Ascending aorta (tissue), 2 donors: ENCODE measurements around the gene FBRSL1. TPM values are rescaled to one million over a fixed set of nuclear protein-coding genes. Genes with fewer than 3 reads are reported as not detected.

Experiments used
- DNase-seq, 2 donors: peaks; one replicate each; pipeline ENCODE4 v3.0.0-alpha.2; 2019; ENCODE audit warnings: low spot score in 2 of 2
- H3K27ac ChIP-seq, 2 donors: fragments of 200-600 bp; sonication (generic); one replicate each; pipeline ENCODE4 v1.5.1; 2016 to 2017; ENCODE audit warnings: mild to moderate bottlenecking in 1 of 2
- H3K27me3 ChIP-seq: fragments of 200-600 bp; sonication (generic); one replicate; pipeline ENCODE4 v1.5.1; 2017
- H3K36me3 ChIP-seq, 2 donors: fragments of 200-600 bp; sonication (generic); one replicate each; pipeline ENCODE4 v1.5.1; 2016
- H3K4me1 ChIP-seq, 2 donors: fragments of 200-600 bp; sonication (generic); one replicate each; pipeline ENCODE4 v1.5.1; 2016 to 2017; ENCODE audit warnings: mild to moderate bottlenecking in 1 of 2
- H3K4me3 ChIP-seq, 2 donors: fragments of 200-600 bp; sonication (generic); one replicate each; pipeline ENCODE4 v1.5.1; 2016 to 2017; ENCODE audit warnings: mild to moderate bottlenecking in 1 of 2
- H3K9me3 ChIP-seq, 2 donors: fragments of 200-600 bp; sonication (generic); one replicate each; pipeline ENCODE4 v1.5.1; 2016
- CTCF ChIP-seq, 3 experiments: fragments of 200-600 bp in 2 of 3; fragments of 450-650 bp in 1 of 3; sonication (generic) in 2 of 3; IDR thresholded peaks; one replicate each; pipeline ENCODE4 v1.5.1; 2016 to 2019; ENCODE audit warnings: antibody characterized with exemption in 3 of 3, mild to moderate bottlenecking in 1 of 3, moderate library complexity in 1 of 3
- intact Hi-C: fragments of 100-400 bp; cut with DNase I; formaldehyde crosslinking; loops from one replicate; pipeline ENCODE4 v1.15.1; 2023
- total RNA-seq: library from RNA; depleted of rRNA; stranded (reverse); fragments of >200 nt; gene quantifications from one replicate; pipeline ENCODE4 v1.1.0, GENCODE V29; 2016

The FBRSL1 gene
- total RNA-seq, 1 donor from 2014 or later, result 40.7 TPM

- DNase-seq, result no peak
- Histone ChIP-seq H3K36me3 (no peaks in the 10 kb centered on the region), H3K27ac (no peak overlapping the region), H3K4me3 (no peak overlapping the region), H3K27me3 (no peaks in the 10 kb centered on the region), H3K4me1 (peaks cover 10 to 39% of the 10 kb centered on the region in 2 donors), H3K9me3 (no peaks in the 10 kb centered on the region)
- intact Hi-C loops, result no loop called here
- TF ChIP-seq CTCF (IDR thresholded peaks at IDR 0.05), result no peak
These were observed 3.0 kb downstream of the FBRSL1 start for GRCh38 chr12:132492951-132493350.

GRCh38 chr12:132493482-132494178 is 3.7 kb downstream of the FBRSL1 start:
- Histone ChIP-seq H3K4me3 (no peak overlapping the region), H3K27me3 (no peaks in the 10 kb centered on the region), H3K4me1 (peaks cover 10 to 39% of the 10 kb centered on the region in 2 donors), H3K36me3 (no peaks in the 10 kb centered on the region), H3K27ac (no peak overlapping the region), H3K9me3 (no peaks in the 10 kb centered on the region)
- intact Hi-C loops, result no loop called here
- DNase-seq, result no peak
- TF ChIP-seq CTCF (IDR thresholded peaks at IDR 0.05), result no peak

DNA sequence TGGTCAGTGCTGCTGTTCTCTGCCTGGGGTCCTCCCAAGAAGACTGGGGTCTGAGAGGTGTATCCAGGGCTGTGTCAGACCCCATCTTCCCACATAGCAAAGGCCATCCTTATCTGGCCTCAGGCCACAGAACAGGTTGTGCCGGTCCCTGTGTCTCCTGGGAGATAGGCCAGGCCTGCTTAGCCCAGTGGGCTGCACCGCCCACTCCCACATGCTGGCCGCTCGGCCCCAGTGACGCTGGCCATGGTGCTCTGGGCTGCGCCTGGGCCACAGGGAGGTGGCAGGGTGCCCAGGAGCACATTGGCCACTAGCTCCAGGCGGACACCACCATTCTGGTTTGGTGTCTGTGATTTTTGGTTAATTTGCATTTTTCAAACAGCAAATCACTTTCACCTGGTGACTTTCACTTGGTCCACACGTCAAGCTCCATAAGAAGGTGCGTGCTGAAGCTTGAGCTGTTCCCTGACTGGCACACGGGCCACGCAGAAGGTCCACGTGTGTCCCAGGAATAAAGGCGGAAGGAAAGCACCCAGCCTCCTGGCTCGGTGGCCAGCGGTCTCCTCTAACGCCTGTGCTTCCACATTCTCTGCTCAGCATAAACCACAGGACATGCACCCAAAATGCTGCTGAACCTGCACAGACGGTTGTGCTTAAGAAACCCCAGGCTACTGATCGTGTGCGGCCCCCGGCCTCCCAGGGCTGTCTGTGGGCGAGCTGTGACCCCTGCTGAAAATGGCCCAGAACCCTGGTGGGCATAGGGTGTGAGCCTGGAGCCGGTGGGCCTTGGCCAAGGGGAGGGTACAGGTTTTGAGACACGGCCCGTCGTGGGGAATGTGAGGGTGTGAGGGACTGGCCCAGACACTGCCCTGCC is 4.6 kb downstream of the FBRSL1 start:
- Histone ChIP-seq H3K9me3 (no peaks in the 10 kb centered on the region), H3K36me3 (no peaks in the 10 kb centered on the region), H3K27me3 (no peaks in the 10 kb centered on the region), H3K27ac (no peak overlapping the region), H3K4me1 (peaks cover 10 to 42% of the 10 kb centered on the region in 2 donors), H3K4me3 (no peak overlapping the region)
- TF ChIP-seq CTCF (IDR thresholded peaks at IDR 0.05), result no peak
- DNase-seq, result no peak
- intact Hi-C loops, result no loop called here

DNA sequence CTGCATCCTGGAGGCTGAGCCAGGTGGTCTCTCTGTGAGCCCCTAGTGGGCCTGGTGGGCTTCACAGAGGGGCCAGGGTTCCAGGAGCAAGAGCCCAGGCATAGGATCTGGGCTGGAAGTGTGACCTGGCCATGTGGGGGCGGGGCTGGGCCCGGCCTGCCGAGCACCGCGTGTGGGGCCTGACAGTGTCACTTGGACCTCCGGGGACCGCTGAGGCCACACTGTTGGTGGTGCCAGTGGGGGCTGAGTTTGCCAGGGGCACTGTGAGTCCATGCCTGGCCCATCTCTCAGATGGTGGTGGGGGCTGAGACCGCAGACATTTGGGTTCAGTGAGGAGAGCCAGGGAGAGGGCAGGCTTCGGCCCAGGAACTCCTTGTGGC is 5.2 kb downstream of the FBRSL1 start:
- peaks cover 10 to 42% of the 10 kb centered on the region in 2 donors for H3K4me1 ChIP-seq
- intact Hi-C loops, result no loop called here

More for the DNA sequence above, 5.2 kb downstream of the FBRSL1 start:
- Histone ChIP-seq H3K4me3 (no peak overlapping the region), H3K27ac (no peak overlapping the region), H3K9me3 (no peaks in the 10 kb centered on the region), H3K27me3 (no peaks in the 10 kb centered on the region), H3K36me3 (no peaks in the 10 kb centered on the region)
- no peak for DNase-seq
- TF ChIP-seq CTCF (IDR thresholded peaks at IDR 0.05), result no peak
